Activated naive CD4-positive, alpha-beta T cell treated with anti-CD3 and anti-CD28 coated beads, Interleukin-2, amount 10 ng/mL, durations not matched to agents 7 days and 5 days (primary cell): ENCODE data around the gene PSG2.
"Not testable (repeated sequence)": the region's sequence is repeated elsewhere in the genome, so short reads cannot be mapped to it uniquely, and the experiment has no call there.

Experiments used
- CTCF ChIA-PET: fragments of 350-600 bp; sonication (Branson Sonifier 250); formaldehyde crosslinking; loops from one replicate; lab custom pipeline; 2021; ENCODE audit warnings: antibody characterized with exemption; lab: Charles Lee
- DNase-seq: peaks from one replicate; pipeline ENCODE4 v3.0.0-alpha.2; 2020
- H3K27ac Mint-ChIP-seq: one replicate; pipeline ENCODE4 v1.8.0; 2021; ENCODE audit warnings: mild to moderate bottlenecking, moderate library complexity, mixed read lengths
- H3K27me3 Mint-ChIP-seq: one replicate; pipeline ENCODE4 v1.8.0; 2021; ENCODE audit warnings: mild to moderate bottlenecking, mixed read lengths
- H3K36me3 Mint-ChIP-seq: one replicate; pipeline ENCODE4 v1.8.0; 2021; ENCODE audit warnings: mixed read lengths
- H3K4me1 Mint-ChIP-seq: one replicate; pipeline ENCODE4 v1.8.0; 2021; ENCODE audit warnings: mixed read lengths
- H3K4me3 Mint-ChIP-seq: one replicate; pipeline ENCODE4 v1.8.0; 2021; ENCODE audit warnings: mild to moderate bottlenecking, moderate library complexity, mixed read lengths
- H3K9me3 Mint-ChIP-seq: one replicate; pipeline ENCODE4 v1.8.0; 2021; ENCODE audit warnings: mixed read lengths

PSG2 gene

GRCh38 chr19:43101950-43102349, 19.4 kb upstream of the PSG2 start:
- Mint-ChIP-seq H3K9me3 (peaks cover 26% of the 10 kb centered on the region), H3K4me3 (no peak overlapping the region), H3K36me3 (no peaks in the 10 kb centered on the region), H3K27ac (no peak overlapping the region), H3K4me1 (no peaks in the 10 kb centered on the region), H3K27me3 (no peaks in the 10 kb centered on the region)
- CTCF ChIA-PET = no interaction called here
- no peak for DNase-seq

DNA sequence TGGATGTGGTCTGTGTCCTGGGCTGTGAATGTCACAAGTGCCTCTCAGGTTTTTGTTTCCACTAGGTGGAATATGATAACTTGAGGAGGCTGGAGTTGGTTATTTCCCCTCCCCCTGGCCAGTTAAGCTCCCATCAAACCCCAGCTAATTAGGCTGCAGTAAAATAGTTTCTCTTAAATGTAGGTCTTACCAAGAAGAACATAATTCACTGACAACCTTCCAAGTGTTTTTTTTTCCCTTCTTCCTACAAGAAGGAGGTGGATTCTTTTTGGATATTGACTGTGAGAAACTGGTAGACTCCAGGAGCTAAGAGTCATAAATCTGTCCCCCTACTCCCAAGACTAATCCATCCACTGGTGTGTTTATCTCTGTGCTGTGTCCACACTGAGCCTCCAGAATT, 15.9 kb upstream of the PSG2 start:
- H3K4me3 Mint-ChIP-seq, H3K36me3 Mint-ChIP-seq, H3K27ac Mint-ChIP-seq, H3K27me3 Mint-ChIP-seq, DNase-seq, H3K9me3 Mint-ChIP-seq, H3K4me1 Mint-ChIP-seq, CTCF ChIA-PET: not testable (repeated sequence)

GRCh38 chr19:43087702-43088340, 5.3 kb upstream of the PSG2 start:
- H3K27me3 Mint-ChIP-seq, H3K9me3 Mint-ChIP-seq, H3K27ac Mint-ChIP-seq, H3K4me3 Mint-ChIP-seq, H3K36me3 Mint-ChIP-seq, CTCF ChIA-PET, H3K4me1 Mint-ChIP-seq: not testable (repeated sequence)
- peak; percentile 40 for DNase-seq

DNA sequence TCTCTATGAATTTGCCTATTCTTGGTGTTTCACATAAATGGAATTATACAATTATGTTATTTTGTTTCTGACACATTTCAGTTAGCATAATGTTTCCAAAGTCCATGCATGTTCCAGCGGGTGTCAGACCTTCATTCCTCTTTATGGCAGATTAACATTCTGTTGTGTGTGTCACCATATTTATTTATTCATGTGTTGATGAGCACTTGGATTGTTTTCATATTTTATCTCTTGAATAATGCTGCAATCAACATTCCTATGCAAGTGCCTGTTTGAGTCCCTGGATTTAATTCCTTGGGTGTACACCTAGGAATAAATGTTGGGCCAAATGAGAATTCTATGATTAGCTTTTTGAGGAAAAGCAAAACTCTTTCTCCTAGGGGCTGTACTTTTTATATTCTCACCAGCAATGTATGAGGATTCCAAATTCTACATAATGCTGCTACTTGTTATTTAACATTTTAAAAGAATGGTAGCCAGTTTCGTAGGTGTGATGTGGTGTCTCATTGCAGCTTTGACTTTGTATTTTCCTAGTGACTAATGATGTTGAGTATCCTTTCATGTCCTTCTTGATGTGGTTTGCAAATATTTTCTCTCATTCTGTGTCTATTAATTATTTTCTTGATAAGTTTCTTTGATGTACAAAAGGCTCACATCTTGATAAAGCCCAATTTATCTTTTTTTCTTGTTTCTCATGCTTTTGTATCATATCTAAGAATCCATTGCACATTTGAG, 3.5 kb upstream of the PSG2 start:
- H3K9me3 Mint-ChIP-seq, H3K4me1 Mint-ChIP-seq, H3K27ac Mint-ChIP-seq, H3K4me3 Mint-ChIP-seq, H3K27me3 Mint-ChIP-seq, CTCF ChIA-PET, DNase-seq, H3K36me3 Mint-ChIP-seq: not testable (repeated sequence)

- H3K36me3 Mint-ChIP-seq, H3K9me3 Mint-ChIP-seq, H3K27ac Mint-ChIP-seq, H3K4me1 Mint-ChIP-seq, H3K27me3 Mint-ChIP-seq, H3K4me3 Mint-ChIP-seq: not testable (repeated sequence)
- peak; percentile 33 for DNase-seq
- CTCF ChIA-PET = interaction anchor here (0.6 kb wide), 1 partner anchor 348 kb away, joined by 3 read pairs; no protein-coding TSS in a partner anchor
These were observed 1.8 kb upstream of the PSG2 start for GRCh38 chr19:43084196-43084832.

DNA sequence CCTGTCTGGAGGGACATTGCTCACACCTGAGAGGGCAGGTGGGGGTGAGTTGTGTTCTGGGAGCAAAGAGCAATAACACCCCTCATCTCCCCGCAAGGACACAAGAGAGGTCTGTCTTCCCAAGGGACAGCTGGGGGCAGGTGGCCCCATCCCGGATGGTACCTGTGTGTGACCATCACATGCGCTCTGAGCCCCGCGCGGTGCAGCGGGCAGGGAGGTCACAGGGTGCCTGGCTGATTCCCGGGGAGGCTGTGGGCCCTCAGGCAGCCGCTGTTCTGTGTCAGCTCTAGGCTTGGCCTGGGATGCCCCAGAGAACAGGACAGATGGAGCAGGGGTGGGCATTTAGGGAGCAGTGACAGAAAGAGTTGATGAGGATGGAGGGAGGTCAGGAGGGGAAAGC, 1.2 kb upstream of the PSG2 start:
- not testable (repeated sequence) for H3K27ac Mint-ChIP-seq, H3K4me1 Mint-ChIP-seq, H3K9me3 Mint-ChIP-seq, H3K4me3 Mint-ChIP-seq, H3K27me3 Mint-ChIP-seq, DNase-seq, H3K36me3 Mint-ChIP-seq
- CTCF ChIA-PET = interaction anchor here (0.6 kb wide), 1 partner anchor 349 kb away, joined by 3 read pairs; no protein-coding TSS in a partner anchor

DNA sequence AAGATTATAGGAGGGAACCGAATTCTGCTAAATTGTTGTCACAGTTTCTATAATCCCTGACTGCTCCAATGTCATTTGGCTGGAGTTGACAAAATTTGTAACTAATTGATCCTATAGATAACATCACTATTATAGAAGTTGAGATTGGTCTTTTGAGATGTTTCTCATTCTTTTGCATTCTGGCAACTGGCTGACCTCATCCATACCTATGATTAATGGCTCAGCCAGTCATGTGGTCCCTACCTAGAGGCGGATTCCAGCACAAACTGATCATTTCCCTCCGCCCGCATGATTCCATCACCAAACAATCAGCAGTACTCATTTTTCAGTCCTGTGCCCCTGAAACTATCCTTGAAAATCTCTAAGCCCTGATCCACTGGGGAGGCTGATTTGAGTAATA, 4.2 kb downstream of the PSG2 start:
- CTCF ChIA-PET = no interaction called here
- Mint-ChIP-seq H3K4me1 (no peaks in the 10 kb centered on the region), H3K9me3 (peaks cover 2% of the 10 kb centered on the region), H3K36me3 (no peaks in the 10 kb centered on the region), H3K27ac (no peak overlapping the region), H3K4me3 (no peak overlapping the region), H3K27me3 (no peaks in the 10 kb centered on the region)
- DNase-seq = no peak

DNA sequence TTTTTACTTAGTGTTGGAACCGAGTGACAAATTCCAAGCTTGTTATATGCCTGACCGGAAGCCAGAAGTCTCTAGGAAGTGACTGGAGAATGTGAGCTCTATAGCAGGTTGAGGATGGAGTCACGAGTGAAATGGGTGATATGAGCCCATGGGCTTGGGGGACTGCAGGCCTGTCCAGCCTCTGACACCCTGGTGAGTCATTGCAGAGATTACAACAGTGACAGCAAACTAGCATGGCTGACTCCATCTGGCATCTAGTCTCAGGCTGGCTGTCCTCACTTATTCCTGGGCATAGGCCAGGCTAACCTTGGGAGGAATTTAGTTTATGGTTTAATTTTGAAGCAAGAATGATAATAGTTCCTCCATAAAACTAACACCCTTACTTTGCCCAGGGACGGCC, 4.6 kb downstream of the PSG2 start:
- H3K36me3 Mint-ChIP-seq, H3K27ac Mint-ChIP-seq, H3K4me3 Mint-ChIP-seq, CTCF ChIA-PET, H3K4me1 Mint-ChIP-seq, DNase-seq, H3K9me3 Mint-ChIP-seq, H3K27me3 Mint-ChIP-seq: not testable (repeated sequence)

DNA sequence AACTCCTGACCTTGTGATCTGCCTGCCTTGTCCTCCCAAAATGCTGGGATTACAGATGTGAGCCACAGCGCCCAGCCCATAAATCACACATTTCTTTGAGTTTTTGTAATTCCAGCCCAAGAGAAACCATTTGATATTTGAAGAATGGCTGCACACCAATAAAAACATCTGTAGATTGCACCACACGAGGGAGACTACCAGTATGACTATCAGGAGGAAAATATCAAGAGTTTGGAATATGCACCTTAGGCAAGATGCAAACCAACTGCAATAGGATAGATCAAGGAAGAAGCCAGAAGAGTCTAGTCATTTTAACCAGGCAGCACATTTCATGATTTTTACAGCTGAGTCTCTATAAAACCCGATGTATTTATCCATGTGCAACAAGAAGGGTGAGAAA, 20.1 kb downstream of the PSG2 start:
- H3K4me1 Mint-ChIP-seq, H3K9me3 Mint-ChIP-seq, CTCF ChIA-PET, H3K27me3 Mint-ChIP-seq, DNase-seq, H3K27ac Mint-ChIP-seq, H3K36me3 Mint-ChIP-seq, H3K4me3 Mint-ChIP-seq: not testable (repeated sequence)

- H3K27me3 Mint-ChIP-seq, CTCF ChIA-PET, H3K27ac Mint-ChIP-seq, H3K4me3 Mint-ChIP-seq, H3K36me3 Mint-ChIP-seq, H3K4me1 Mint-ChIP-seq, DNase-seq: not testable (repeated sequence)
- peaks cover 12% of the 10 kb centered on the region for H3K9me3 Mint-ChIP-seq
These were observed 21.2 kb downstream of the PSG2 start for GRCh38 chr19:43061326-43061725.

- DNase-seq, H3K27ac Mint-ChIP-seq, H3K27me3 Mint-ChIP-seq, H3K36me3 Mint-ChIP-seq, H3K4me3 Mint-ChIP-seq, CTCF ChIA-PET, H3K4me1 Mint-ChIP-seq: not testable (repeated sequence)
- peaks cover 19% of the 10 kb centered on the region for H3K9me3 Mint-ChIP-seq
These were observed 22.2 kb downstream of the PSG2 start for GRCh38 chr19:43060254-43060653.

DNA sequence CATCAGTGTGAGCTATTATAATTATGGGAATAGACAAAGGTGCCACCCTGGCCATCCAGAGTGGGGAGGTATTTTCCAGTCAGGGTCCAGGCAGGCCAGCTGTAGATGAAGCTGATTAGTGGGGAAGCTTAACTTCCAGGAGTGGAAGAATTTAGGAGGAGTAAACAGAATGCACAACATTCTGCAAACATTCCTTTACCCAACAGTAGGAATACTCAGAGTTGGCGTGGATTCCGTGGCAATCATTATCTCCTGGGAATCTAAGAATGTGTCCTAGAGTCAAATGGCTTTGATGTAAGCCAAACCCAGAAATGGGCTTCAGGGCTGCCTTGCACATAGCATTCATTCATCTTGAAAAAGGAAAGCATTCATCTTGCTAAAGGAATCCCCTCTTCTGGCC, 23.0 kb downstream of the PSG2 start:
- H3K4me3 Mint-ChIP-seq, H3K27ac Mint-ChIP-seq, H3K27me3 Mint-ChIP-seq, H3K4me1 Mint-ChIP-seq, DNase-seq, CTCF ChIA-PET, H3K36me3 Mint-ChIP-seq: not testable (repeated sequence)
- H3K9me3 Mint-ChIP-seq = peaks cover 23% of the 10 kb centered on the region

DNA sequence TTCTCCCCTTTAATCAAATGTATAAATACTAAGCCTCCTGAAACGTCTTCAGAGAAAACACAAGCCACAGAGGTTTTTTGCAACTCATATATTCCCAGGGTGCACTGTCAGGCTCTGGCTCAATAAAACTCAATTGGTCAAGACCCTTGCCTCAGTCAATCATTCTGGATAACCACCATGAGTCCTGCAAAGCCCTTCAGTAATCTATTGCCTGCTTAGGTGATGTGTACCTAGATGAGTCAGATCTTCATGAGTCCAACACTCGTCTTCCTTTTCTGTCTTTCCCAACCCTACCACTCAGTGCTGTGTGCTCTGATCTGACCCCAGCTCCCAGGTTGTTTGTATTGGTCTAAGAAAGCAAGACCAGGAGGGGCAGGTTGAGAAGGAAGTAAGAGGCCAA, 24.1 kb downstream of the PSG2 start:
- H3K4me1 Mint-ChIP-seq, H3K36me3 Mint-ChIP-seq, DNase-seq, CTCF ChIA-PET, H3K4me3 Mint-ChIP-seq, H3K27ac Mint-ChIP-seq, H3K27me3 Mint-ChIP-seq: not testable (repeated sequence)
- H3K9me3 Mint-ChIP-seq = peaks cover 25% of the 10 kb centered on the region

GRCh38 chr19:43047966-43048365, 34.5 kb downstream of the PSG2 start:
- H3K27ac Mint-ChIP-seq, CTCF ChIA-PET, DNase-seq, H3K9me3 Mint-ChIP-seq, H3K4me3 Mint-ChIP-seq, H3K36me3 Mint-ChIP-seq, H3K27me3 Mint-ChIP-seq, H3K4me1 Mint-ChIP-seq: not testable (repeated sequence)

DNA sequence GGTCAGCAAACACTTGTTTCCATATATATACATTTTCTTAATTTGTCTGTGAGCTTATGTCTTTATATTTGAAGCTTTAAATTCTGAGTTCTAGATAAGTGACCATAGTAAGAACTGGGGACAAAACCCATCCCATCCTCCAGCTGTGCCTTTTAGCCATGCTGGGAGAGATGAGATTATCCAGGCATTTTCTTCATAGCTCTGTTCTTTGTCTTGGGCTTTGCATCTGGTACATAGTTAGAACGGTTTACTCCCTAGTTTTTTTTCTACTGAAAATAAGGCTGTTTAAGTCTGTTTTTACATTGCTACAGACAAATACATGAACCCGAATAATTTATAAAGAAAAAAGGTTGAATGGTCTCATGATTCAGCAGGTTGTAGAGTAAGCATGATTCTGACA, 35.9 kb downstream of the PSG2 start:
- H3K36me3 Mint-ChIP-seq, CTCF ChIA-PET, H3K27ac Mint-ChIP-seq, DNase-seq, H3K27me3 Mint-ChIP-seq, H3K4me1 Mint-ChIP-seq, H3K4me3 Mint-ChIP-seq, H3K9me3 Mint-ChIP-seq: not testable (repeated sequence)
